OCI-LY7 (cell line): ENCODE measurements around the gene TGM2. TPM values are rescaled to one million over a fixed set of nuclear protein-coding genes. Genes with fewer than 3 reads are reported as not detected.

Experiments used
- BruUV-seq: library from RNA; stranded (reverse); fragments of 400-500 nt; replicated peaks from 2 replicates; lab custom pipeline; 2021; lab: Mats Ljungman, UMichigan
- CTCF ChIA-PET: fragments of 300-600 bp; sonication (Branson Sonifier 250); formaldehyde crosslinking; loops from one replicate; lab custom pipeline; 2022; ENCODE audit warnings: antibody characterized with exemption; ENCODE audit not compliant: unreplicated experiment; lab: Charles Lee
- POLR2A ChIA-PET: fragments of 300-600 bp; sonication (Branson Sonifier 250); formaldehyde crosslinking; loops from one replicate; lab custom pipeline; 2022; ENCODE audit warnings: antibody characterized with exemption; lab: Charles Lee
- DNase-seq: peaks from one replicate; pipeline ENCODE4 v3.0.0-alpha.2; 2015; ENCODE audit warnings: low spot score
- H2AFZ ChIP-seq: fragments of 200-600 bp; sonication (generic), shearing (Covaris generic); 2 replicates; pipeline ENCODE4 v1.6.1; 2014; ENCODE audit warnings: mild to moderate bottlenecking, antibody characterized with exemption, low read length, moderate library complexity
- H3K27ac ChIP-seq: fragments of 200-600 bp; sonication (generic); 2 replicates; pipeline ENCODE4 v1.5.1; 2014; ENCODE audit warnings: mixed run types, low read depth, mild to moderate bottlenecking, moderate library complexity, low read length, inconsistent platforms; ENCODE audit not compliant: poor library complexity, severe bottlenecking
- H3K36me3 ChIP-seq: fragments of 200-600 bp; sonication (generic); 2 replicates; pipeline ENCODE4 v1.6.1; 2014; ENCODE audit warnings: mild to moderate bottlenecking, antibody characterized with exemption, low read length, moderate library complexity, mixed read lengths; ENCODE audit not compliant: insufficient read depth
- H3K4me1 ChIP-seq: fragments of 200-600 bp; sonication (generic); 2 replicates; pipeline ENCODE4 v1.5.1; 2014; ENCODE audit warnings: mild to moderate bottlenecking, low read length; ENCODE audit not compliant: insufficient read depth, poor library complexity, severe bottlenecking
- H3K4me2 ChIP-seq: fragments of 200-600 bp; sonication (generic); 2 replicates; pipeline ENCODE4 v1.6.1; 2014; ENCODE audit warnings: mild to moderate bottlenecking, low read length
- H3K4me3 ChIP-seq: fragments of 200-600 bp; sonication (generic); 2 replicates; pipeline ENCODE4 v1.5.1; 2014; ENCODE audit warnings: mild to moderate bottlenecking, low read depth, low read length; ENCODE audit not compliant: poor library complexity, severe bottlenecking
- H3K79me2 ChIP-seq: fragments of 200-600 bp; sonication (generic); 2 replicates; pipeline ENCODE4 v1.6.1; 2016; ENCODE audit warnings: low read depth, mild to moderate bottlenecking, low read length, moderate library complexity, mixed read lengths; ENCODE audit not compliant: insufficient read depth
- H3K9me2 ChIP-seq: fragments of 200-600 bp; sonication (generic); 2 replicates; pipeline ENCODE4 v1.6.1; 2016; ENCODE audit warnings: mild to moderate bottlenecking, low read length, mixed read lengths; ENCODE audit not compliant: insufficient read depth
- H3K9me3 ChIP-seq: fragments of 200-600 bp; sonication (generic); 2 replicates; pipeline ENCODE4 v1.6.1; 2014; ENCODE audit warnings: mild to moderate bottlenecking, mixed run types, low read length, mixed read lengths
- H4K20me1 ChIP-seq: fragments of 200-600 bp; sonication (generic); 2 replicates; pipeline ENCODE4 v1.6.1; 2014; ENCODE audit warnings: mild to moderate bottlenecking, antibody characterized with exemption, low read length, moderate library complexity, mixed read lengths; ENCODE audit not compliant: insufficient read depth
- EZH2phosphoT487 ChIP-seq: fragments of 200-600 bp; sonication (generic); IDR thresholded peaks from 2 replicates; pipeline ENCODE4 v1.6.1; 2018; ENCODE audit warnings: low read depth, borderline replicate concordance, mild to moderate bottlenecking, mixed run types, antibody characterized with exemption, low read length, moderate library complexity, mixed read lengths
- intact Hi-C: fragments of 100-400 bp; cut with micrococcal nuclease; formaldehyde crosslinking; loops from one replicate; pipeline ENCODE4 v1.10.0; 2022; ENCODE audit not compliant: unreplicated experiment
- total RNA-seq, 2 experiments: library from RNA; depleted of rRNA in 1 of 2; stranded (reverse); fragments of >200 nt in 1 of 2; shearing (Covaris generic) in 1 of 2; gene quantifications; 2 replicates each; pipeline ENCODE4 v1.2.3, GENCODE V29; 2014 to 2022
- TF ChIP-seq, protein P1 (sequence below): fragments of 200-600 bp; sonication (generic); conservative IDR thresholded peaks from 2 replicates; pipeline ENCODE4 v1.5.1; 2014; ENCODE audit warnings: mild to moderate bottlenecking, antibody characterized with exemption, low read length, moderate library complexity, mixed read lengths

The TGM2 gene
- total RNA-seq, 2 experiments from 2014 or later: not detected

DNA sequence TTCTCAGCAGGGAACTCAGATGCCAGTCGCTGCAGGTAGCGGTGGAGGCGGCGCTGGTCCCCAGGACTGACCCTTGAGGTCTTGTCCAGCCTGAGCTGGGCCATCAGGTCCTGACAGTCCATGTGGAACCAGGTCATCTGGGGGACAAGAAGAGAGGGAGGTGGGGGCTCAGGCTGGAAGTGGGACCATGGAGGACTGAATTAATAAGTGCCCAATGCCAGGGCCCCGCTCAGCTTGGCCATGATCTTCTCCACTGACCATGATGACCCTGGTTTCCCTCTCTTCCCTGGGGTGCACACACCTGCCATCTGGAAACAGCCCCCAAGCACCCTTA, 48.5 kb upstream of the TGM2 start:
- no TSS peak for BruUV-seq
- Histone ChIP-seq H3K9me3 (no peaks in the 10 kb centered on the region), H3K27ac (no peak overlapping the region), H2AFZ (no peak overlapping the region), H4K20me1 (no peaks in the 10 kb centered on the region), H3K4me1 (no peaks in the 10 kb centered on the region), H3K4me3 (no peak overlapping the region), H3K36me3 (no peaks in the 10 kb centered on the region), H3K9me2 (no peaks in the 10 kb centered on the region), H3K79me2 (no peaks in the 10 kb centered on the region), H3K4me2 (no peak overlapping the region)
- ChIA-PET CTCF (interaction anchor here (0.6 kb wide), 1 partner anchor 76 kb away, joined by 3 read pairs; no protein-coding TSS in a partner anchor), POLR2A (interaction anchor here (0.6 kb wide), 1 partner anchor 138 kb away, joined by 4 read pairs; no protein-coding TSS in a partner anchor)
- TF ChIP-seq EZH2phosphoT487: no peak
- TF ChIP-seq, protein P1, sequence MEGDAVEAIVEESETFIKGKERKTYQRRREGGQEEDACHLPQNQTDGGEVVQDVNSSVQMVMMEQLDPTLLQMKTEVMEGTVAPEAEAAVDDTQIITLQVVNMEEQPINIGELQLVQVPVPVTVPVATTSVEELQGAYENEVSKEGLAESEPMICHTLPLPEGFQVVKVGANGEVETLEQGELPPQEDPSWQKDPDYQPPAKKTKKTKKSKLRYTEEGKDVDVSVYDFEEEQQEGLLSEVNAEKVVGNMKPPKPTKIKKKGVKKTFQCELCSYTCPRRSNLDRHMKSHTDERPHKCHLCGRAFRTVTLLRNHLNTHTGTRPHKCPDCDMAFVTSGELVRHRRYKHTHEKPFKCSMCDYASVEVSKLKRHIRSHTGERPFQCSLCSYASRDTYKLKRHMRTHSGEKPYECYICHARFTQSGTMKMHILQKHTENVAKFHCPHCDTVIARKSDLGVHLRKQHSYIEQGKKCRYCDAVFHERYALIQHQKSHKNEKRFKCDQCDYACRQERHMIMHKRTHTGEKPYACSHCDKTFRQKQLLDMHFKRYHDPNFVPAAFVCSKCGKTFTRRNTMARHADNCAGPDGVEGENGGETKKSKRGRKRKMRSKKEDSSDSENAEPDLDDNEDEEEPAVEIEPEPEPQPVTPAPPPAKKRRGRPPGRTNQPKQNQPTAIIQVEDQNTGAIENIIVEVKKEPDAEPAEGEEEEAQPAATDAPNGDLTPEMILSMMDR: no peak
- no peak for DNase-seq
- intact Hi-C loops: no loop called here

DNA sequence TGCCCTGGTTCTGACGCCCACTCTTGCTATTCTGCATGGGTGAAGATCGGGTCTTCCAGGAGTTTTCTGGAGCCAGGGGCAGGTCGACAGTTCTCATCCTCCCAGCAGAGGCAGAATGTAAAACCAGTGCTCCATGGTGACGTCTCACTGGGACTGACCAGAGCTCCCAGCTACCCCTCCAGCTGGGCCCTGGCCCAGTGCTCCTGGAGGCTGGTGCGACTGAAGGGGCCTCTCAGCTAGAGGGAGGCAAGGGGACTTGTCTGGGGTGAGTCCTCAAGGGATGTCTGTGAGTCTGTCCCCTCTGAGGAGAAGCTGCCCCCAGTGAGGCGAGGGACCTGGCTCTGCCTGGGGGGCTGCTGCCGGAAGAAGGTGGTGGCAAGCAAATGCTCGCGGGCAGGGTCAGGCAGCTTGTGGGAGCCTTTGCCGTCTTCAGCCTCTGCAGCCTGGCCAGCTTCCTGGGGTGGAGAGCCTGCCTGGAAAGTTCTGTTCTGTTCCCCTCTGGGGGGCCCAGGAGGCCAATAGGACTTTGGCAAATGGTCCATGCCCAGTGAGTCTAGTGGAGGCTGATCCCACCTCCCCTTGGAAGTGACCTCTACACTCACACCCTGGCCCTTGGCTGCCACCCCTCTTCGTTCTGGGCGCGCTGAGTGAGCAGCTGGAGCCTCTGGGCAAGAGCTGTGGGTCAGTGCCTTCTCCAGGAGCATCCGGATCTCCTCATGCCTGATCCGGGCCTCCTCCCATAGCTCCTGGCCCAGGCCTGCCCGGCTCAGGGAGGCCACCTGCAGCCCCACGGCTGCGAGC, 47.9 kb upstream of the TGM2 start:
- BruUV-seq: no TSS peak
- Histone ChIP-seq H3K9me3 (no peaks in the 10 kb centered on the region), H2AFZ (no peak overlapping the region), H3K36me3 (no peaks in the 10 kb centered on the region), H3K4me3 (no peak overlapping the region), H4K20me1 (no peaks in the 10 kb centered on the region), H3K79me2 (no peaks in the 10 kb centered on the region), H3K27ac (no peak overlapping the region), H3K9me2 (no peaks in the 10 kb centered on the region), H3K4me2 (no peak overlapping the region), H3K4me1 (no peaks in the 10 kb centered on the region)
- POLR2A ChIA-PET: no interaction called here
- DNase-seq: no peak
- TF ChIP-seq, protein P1: no peak
- no peak for TF ChIP-seq EZH2phosphoT487
- intact Hi-C loops: no loop called here
- CTCF ChIA-PET: interaction anchor here (0.6 kb wide), 1 partner anchor 77 kb away, joined by 3 read pairs; no protein-coding TSS in a partner anchor
